GM21381 (cell line): ENCODE measurements around the gene ITPKB.

ENCODE experiments used
- ATAC-seq: cut with Tn5 transposase; IDR thresholded peaks from one replicate; pipeline ENCODE4 v1.9.1; 2021; ENCODE audit warnings: mild to moderate bottlenecking, moderate library complexity; ENCODE audit not compliant: unreplicated experiment

ITPKB gene

GRCh38 chr1:226708967-226709396 is 30.1 kb downstream of the ITPKB start:
- no peak for ATAC-seq

GRCh38 chr1:226708342-226708780 is 30.7 kb downstream of the ITPKB start:
- no peak for ATAC-seq

- no peak for ATAC-seq
Measured at GRCh38 chr1:226706684-226707083, 32.4 kb downstream of the ITPKB start.

- no peak for ATAC-seq
Measured at GRCh38 chr1:226704169-226704937, 34.7 kb downstream of the ITPKB start.

- peak; percentile 81 for ATAC-seq
Measured at GRCh38 chr1:226702957-226703831, 35.9 kb downstream of the ITPKB start.

- ATAC-seq, result no peak
Measured at GRCh38 chr1:226702318-226702956, 36.6 kb downstream of the ITPKB start.

GRCh38 chr1:226700861-226701260 is 38.2 kb downstream of the ITPKB start:
- ATAC-seq, result no peak

GRCh38 chr1:226699166-226699565 is 39.9 kb downstream of the ITPKB start:
- no peak for ATAC-seq

- ATAC-seq, result no peak
Measured at GRCh38 chr1:226698659-226699058, 40.4 kb downstream of the ITPKB start.

- ATAC-seq, result no peak
Measured at GRCh38 chr1:226697929-226698544, 41.0 kb downstream of the ITPKB start.

- peak; percentile 37 for ATAC-seq
Measured at GRCh38 chr1:226697151-226697928, 41.7 kb downstream of the ITPKB start.

- no peak for ATAC-seq
Measured at GRCh38 chr1:226696547-226696946, 42.5 kb downstream of the ITPKB start.

GRCh38 chr1:226695335-226695900 is 43.7 kb downstream of the ITPKB start:
- no peak for ATAC-seq

- no peak for ATAC-seq
Measured at GRCh38 chr1:226692823-226693222, 46.3 kb downstream of the ITPKB start.

- no peak for ATAC-seq
Measured at GRCh38 chr1:226692051-226692792, 46.9 kb downstream of the ITPKB start.

- ATAC-seq, result no peak
Measured at GRCh38 chr1:226691247-226691646, 47.8 kb downstream of the ITPKB start.

GRCh38 chr1:226690460-226690982 is 48.6 kb downstream of the ITPKB start:
- no peak for ATAC-seq

GRCh38 chr1:226688808-226689207 is 50.3 kb downstream of the ITPKB start:
- ATAC-seq, result no peak
